AG10803 (cell line): ENCODE data around the gene SERPINB1.

Experiments
- DNase-seq: peaks from one replicate; pipeline ENCODE4 v3.0.0; 2010; ENCODE audit warnings: low read depth
- H3K4me3 ChIP-seq: 2 replicates; pipeline ENCODE4 v1.5.1; 2011; ENCODE audit warnings: mild to moderate bottlenecking, low read length, control low read depth
- TF ChIP-seq, protein P1 (sequence below): conservative IDR thresholded peaks from 2 replicates; pipeline ENCODE4 v1.5.1; 2011; ENCODE audit warnings: mild to moderate bottlenecking, low read length, control low read depth, inconsistent platforms

Gene SERPINB1

DNA sequence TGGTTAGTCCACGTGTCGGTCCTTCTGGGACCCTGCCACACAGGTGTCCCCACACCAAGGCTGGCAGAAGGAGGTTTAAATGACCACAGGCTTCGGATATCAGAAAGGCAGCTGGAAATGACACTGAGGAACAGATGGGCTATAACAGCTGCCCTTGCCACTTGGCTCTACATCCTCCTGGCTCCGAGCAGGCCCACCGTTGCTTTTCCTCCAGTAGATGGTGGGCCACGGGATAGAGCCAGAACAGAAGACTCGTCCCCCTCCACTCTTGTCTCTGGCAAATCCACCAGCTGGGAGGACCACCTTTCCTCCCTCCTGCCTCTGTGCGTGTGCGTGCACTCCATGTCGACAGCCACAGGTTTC lies 58.9 kb downstream of the SERPINB1 start:
- TF ChIP-seq, protein P1, sequence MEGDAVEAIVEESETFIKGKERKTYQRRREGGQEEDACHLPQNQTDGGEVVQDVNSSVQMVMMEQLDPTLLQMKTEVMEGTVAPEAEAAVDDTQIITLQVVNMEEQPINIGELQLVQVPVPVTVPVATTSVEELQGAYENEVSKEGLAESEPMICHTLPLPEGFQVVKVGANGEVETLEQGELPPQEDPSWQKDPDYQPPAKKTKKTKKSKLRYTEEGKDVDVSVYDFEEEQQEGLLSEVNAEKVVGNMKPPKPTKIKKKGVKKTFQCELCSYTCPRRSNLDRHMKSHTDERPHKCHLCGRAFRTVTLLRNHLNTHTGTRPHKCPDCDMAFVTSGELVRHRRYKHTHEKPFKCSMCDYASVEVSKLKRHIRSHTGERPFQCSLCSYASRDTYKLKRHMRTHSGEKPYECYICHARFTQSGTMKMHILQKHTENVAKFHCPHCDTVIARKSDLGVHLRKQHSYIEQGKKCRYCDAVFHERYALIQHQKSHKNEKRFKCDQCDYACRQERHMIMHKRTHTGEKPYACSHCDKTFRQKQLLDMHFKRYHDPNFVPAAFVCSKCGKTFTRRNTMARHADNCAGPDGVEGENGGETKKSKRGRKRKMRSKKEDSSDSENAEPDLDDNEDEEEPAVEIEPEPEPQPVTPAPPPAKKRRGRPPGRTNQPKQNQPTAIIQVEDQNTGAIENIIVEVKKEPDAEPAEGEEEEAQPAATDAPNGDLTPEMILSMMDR: no peak
- no peak overlapping the region for H3K4me3 ChIP-seq
- no peak for DNase-seq

DNA sequence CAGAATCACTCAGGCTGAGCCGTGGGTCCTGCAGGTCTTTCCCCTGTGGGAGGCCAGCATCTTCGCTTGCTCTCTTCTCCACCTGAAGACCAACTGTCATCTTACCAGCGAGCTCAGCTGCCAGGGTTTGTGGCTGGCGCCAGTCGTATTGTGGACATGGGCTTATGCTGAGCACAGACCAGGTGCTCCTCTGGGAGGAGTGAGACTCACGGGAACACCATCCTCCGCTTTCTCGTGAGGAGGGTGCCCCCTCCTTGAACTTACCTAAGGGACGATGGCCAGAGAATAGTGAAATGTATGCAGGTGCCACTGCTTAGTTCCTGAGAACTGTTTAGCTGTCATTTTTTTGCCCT lies 59.3 kb downstream of the SERPINB1 start:
- TF ChIP-seq, protein P1: no peak
- DNase-seq: no peak
- no peak overlapping the region for H3K4me3 ChIP-seq
